Measurements from ENCODE around the gene CYP4F11. TPM values are rescaled to one million over a fixed set of nuclear protein-coding genes. Genes with fewer than 3 reads are reported as not detected.

Gene CYP4F11
- total and polyA plus RNA-seq, 2 of the 13 experiments (the other 11 are each of a cell fraction or from before 2014, with no cell fraction given) = 7.8 to 8.4 TPM

DNA sequence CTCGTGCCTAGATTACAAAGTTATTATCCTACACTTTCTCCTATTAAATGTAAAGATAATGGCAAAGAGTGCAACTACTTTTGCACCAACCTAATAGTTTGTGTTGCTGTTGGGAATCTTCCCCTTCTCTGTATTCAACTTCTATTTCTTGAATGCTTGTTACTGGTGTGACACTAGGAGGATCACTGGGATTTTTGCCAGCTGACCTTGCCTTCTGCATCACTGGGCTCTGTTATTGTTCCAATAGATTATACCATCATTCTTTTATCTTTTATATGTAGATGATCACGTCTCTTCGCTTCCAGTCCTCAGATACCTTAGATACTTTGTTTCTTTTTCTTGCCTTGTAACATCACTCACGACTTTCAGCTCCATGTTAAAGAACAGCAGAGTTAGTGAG lies 11.0 kb upstream of the CYP4F11 start:
- in situ Hi-C loops (cut with HindIII; ENCODE audit: extremely low pct_ligation_motif_present, low pct_unique_long_range_greater_than_20kb) = no loop called here
- no peak for DNase-seq (ENCODE audit: low spot score)
- ChIA-PET POLR2A (no interaction called here), CTCF (ENCODE audit: low intra/inter-chr PET ratio, low total read pairs) (no interaction called here)
- under 1% methylated on average over 4 of the region's 4 CpGs for WGBS (ENCODE audit: low lambda C conversion rate)
- no peaks in the 10 kb centered on the region for H3K79me2 ChIP-seq (ENCODE audit: insufficient read depth, low read length)
- H3K4me1 ChIP-seq (ENCODE audit: insufficient read depth, low read length) = no peaks in the 10 kb centered on the region
- FAIRE-seq = no peak
- BruUV-seq (replicated peaks) = no TSS peak
- no peak overlapping the region for H3K9ac ChIP-seq (ENCODE audit: insufficient read depth, low read depth, low read length)
- H3K4me2 ChIP-seq (ENCODE audit: low read depth, low read length) = no peak overlapping the region
- H2AFZ ChIP-seq (ENCODE audit: low read length) = no peak overlapping the region
- TF ChIP-seq, protein P1, sequence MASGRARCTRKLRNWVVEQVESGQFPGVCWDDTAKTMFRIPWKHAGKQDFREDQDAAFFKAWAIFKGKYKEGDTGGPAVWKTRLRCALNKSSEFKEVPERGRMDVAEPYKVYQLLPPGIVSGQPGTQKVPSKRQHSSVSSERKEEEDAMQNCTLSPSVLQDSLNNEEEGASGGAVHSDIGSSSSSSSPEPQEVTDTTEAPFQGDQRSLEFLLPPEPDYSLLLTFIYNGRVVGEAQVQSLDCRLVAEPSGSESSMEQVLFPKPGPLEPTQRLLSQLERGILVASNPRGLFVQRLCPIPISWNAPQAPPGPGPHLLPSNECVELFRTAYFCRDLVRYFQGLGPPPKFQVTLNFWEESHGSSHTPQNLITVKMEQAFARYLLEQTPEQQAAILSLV (CRISPR knock-in tag; IDR thresholded peaks at IDR 0.05; ENCODE audit: borderline replicate concordance) = no peak
- no peak for TF ChIP-seq STAG1 (CRISPR knock-in tag; IDR thresholded peaks at IDR 0.05)
- TF ChIP-seq, protein P2, sequence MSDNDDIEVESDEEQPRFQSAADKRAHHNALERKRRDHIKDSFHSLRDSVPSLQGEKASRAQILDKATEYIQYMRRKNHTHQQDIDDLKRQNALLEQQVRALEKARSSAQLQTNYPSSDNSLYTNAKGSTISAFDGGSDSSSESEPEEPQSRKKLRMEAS (IDR thresholded peaks at IDR 0.05) = no peak
- TF ChIP-seq ZKSCAN1 (IDR thresholded peaks at IDR 0.05; ENCODE audit: low read length) = no peak
- no peak for TF ChIP-seq ZNF12 (CRISPR knock-in tag; IDR thresholded peaks at IDR 0.05)
- TF ChIP-seq ZNF749 (CRISPR knock-in tag; IDR thresholded peaks at IDR 0.05; ENCODE audit: borderline replicate concordance) = no peak
- no peak for TF ChIP-seq ZNF101 (CRISPR knock-in tag; IDR thresholded peaks at IDR 0.05; ENCODE audit: borderline replicate concordance, low read depth)
- no peak for TF ChIP-seq ZNF670 (CRISPR knock-in tag; IDR thresholded peaks at IDR 0.05; ENCODE audit: borderline replicate concordance)
- no peak for TF ChIP-seq ATF7-NPFF (CRISPR knock-in tag; IDR thresholded peaks at IDR 0.05; ENCODE audit: low read depth)
- no peak for TF ChIP-seq MAFK (conservative IDR thresholded peaks at IDR 0.05 in 1 of 2, IDR thresholded peaks at IDR 0.05 in 1 of 2; ENCODE audit: low read length in 2 of 2)
- no peak for TF ChIP-seq SMARCC2 (IDR thresholded peaks at IDR 0.05)
- TF ChIP-seq ZNF615 (CRISPR knock-in tag; IDR thresholded peaks at IDR 0.05; ENCODE audit: borderline replicate concordance) = no peak
- TF ChIP-seq SSRP1 (CRISPR knock-in tag; IDR thresholded peaks at IDR 0.05) = no peak
- TF ChIP-seq ETV5 (CRISPR knock-in tag; IDR thresholded peaks at IDR 0.05; ENCODE audit: borderline replicate concordance) = no peak
- no peak for TF ChIP-seq MIER2 (CRISPR knock-in tag; IDR thresholded peaks at IDR 0.05)
- no peak for TF ChIP-seq CEBPB (IDR thresholded peaks at IDR 0.05; ENCODE audit: borderline replicate concordance, low read depth, low read length)
- TF ChIP-seq ZNF782 (CRISPR knock-in tag; IDR thresholded peaks at IDR 0.05; ENCODE audit: borderline replicate concordance) = no peak
- H3K4me3 ChIP-seq (replicated peaks in 1 of 3; ENCODE audit: insufficient read depth in 1 of 3, low read depth in 2 of 3, low read length in 3 of 3) = no peak overlapping the region
- no peaks in the 10 kb centered on the region for H3K27me3 ChIP-seq (ENCODE audit: control insufficient read depth in 1 of 2, insufficient read depth in 2 of 2, low read length in 2 of 2)
- H3K36me3 ChIP-seq (replicated peaks in 1 of 2; ENCODE audit: control insufficient read depth in 1 of 2, insufficient read depth in 2 of 2, low read length in 2 of 2) = no peaks in the 10 kb centered on the region
- no peak for ATAC-seq
- intact Hi-C loops (cut with micrococcal nuclease; ENCODE audit: unreplicated experiment) = no loop called here
- H3K9me3 ChIP-seq (ENCODE audit: low read length) = peaks cover 15% of the 10 kb centered on the region; the same call in 1 of the 2 replicates
- no peak overlapping the region for H3K27ac ChIP-seq (ENCODE audit: extremely low read length, insufficient read depth, low read length)
- no peaks in the 10 kb centered on the region for H4K20me1 ChIP-seq (ENCODE audit: insufficient read depth, low read length)

Data from HepG2 (cell line).